Breast epithelium (tissue), 4 donors: Measurements from ENCODE around the gene HAGHL. TPM values are rescaled to one million over a fixed set of nuclear protein-coding genes. Genes with fewer than 3 reads are reported as not detected.

Source experiments
- DNase-seq, 2 donors: peaks; one replicate each; pipeline ENCODE4 v3.0.0-alpha.2; 2019; ENCODE audit warnings: low spot score in 2 of 2
- H3K27ac ChIP-seq, 2 donors: fragments of 200-600 bp; sonication (generic) in 1 of 2; one replicate each; pipeline ENCODE4 v1.5.1; 2016 to 2019; ENCODE audit warnings: mild to moderate bottlenecking in 1 of 2
- H3K27me3 ChIP-seq, 2 donors: fragments of 200-600 bp; sonication (generic) in 1 of 2; one replicate each; pipeline versions ENCODE4 v1.5.1 to v1.6.0; 2017 to 2019; ENCODE audit warnings: control low read depth in 1 of 2, mild to moderate bottlenecking in 1 of 2
- H3K36me3 ChIP-seq: fragments of 200-600 bp; one replicate; pipeline ENCODE4 v1.5.1; 2019
- H3K4me1 ChIP-seq, 2 donors: fragments of 200-600 bp; sonication (generic); one replicate each; pipeline ENCODE4 v1.5.1; 2016 to 2019; ENCODE audit warnings: control low read depth in 1 of 2
- H3K4me3 ChIP-seq, 3 donors: fragments of 200-600 bp; sonication (generic); 1 replicate in 2 of 3; 2 replicates in 1 of 3; pipeline ENCODE4 v1.5.1; 2016 to 2019; ENCODE audit warnings: mild to moderate bottlenecking in 3 of 3, moderate library complexity in 2 of 3
- H3K9me3 ChIP-seq, 2 donors: fragments of 200-600 bp; sonication (generic) in 1 of 2; one replicate each; pipeline ENCODE4 v1.5.1; 2016 to 2019; ENCODE audit warnings: control low read depth in 1 of 2
- POLR2A ChIP-seq: fragments of 450-650 bp; IDR thresholded peaks from one replicate; pipeline ENCODE4 v1.6.1; 2016; ENCODE audit warnings: antibody characterized with exemption, mild to moderate bottlenecking, moderate library complexity
- POLR2AphosphoS5 ChIP-seq, 3 donors: sonication (generic); formaldehyde crosslinking; IDR thresholded peaks; one replicate each; pipeline ENCODE4 v1.6.1; 2017; ENCODE audit warnings: antibody characterized with exemption in 3 of 3
- intact Hi-C: fragments of 100-400 bp; cut with DNase I; formaldehyde crosslinking; loops from one replicate; pipeline ENCODE4 v1.15.1; 2023; ENCODE audit warnings: low total_unique reads
- total RNA-seq, 3 donors: library from RNA; depleted of rRNA; stranded (reverse); fragments of >200 nt; gene quantifications; one replicate each; pipeline ENCODE4 v1.1.0, GENCODE V29; 2016
- TF ChIP-seq, protein P1 (sequence below), 3 donors: fragments of 450-650 bp; IDR thresholded peaks; one replicate each; pipeline ENCODE4 v1.5.1; 2016 to 2017; ENCODE audit warnings: antibody characterized with exemption in 3 of 3, mild to moderate bottlenecking in 3 of 3, moderate library complexity in 3 of 3

The HAGHL gene
- total RNA-seq, 3 donors from 2014 or later: 4.3 to 7.5 (median 5.1) TPM

DNA sequence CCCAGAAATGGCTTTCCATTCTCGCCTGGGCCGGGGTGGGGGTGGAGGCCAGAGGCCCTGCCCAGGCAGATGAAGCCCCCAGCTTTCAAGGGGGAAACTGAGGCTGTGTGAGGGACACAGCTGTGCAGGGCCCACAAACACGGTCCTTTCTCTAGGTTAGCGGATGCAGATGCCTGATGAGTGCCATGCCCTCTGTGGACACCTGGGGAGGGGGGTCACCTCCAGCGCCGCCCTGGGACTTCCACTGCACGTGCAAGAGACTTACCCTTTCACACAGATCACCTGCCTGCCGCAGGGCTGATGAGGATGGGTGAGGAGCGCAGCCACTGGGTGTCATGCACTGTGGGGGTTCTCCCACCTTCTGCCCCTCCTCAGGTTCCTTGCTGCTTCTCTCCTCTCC lies 8.5 kb upstream of the HAGHL start:
- peaks cover 14 to 24% of the 10 kb centered on the region in 2 donors for H3K4me1 ChIP-seq
- H3K36me3 ChIP-seq: no peaks in the 10 kb centered on the region
- no peaks in the 10 kb centered on the region for H3K27me3 ChIP-seq
- no peak overlapping the region for H3K27ac ChIP-seq
- H3K9me3 ChIP-seq: no peaks in the 10 kb centered on the region
- intact Hi-C loops: no loop called here
- TF ChIP-seq, protein P1, sequence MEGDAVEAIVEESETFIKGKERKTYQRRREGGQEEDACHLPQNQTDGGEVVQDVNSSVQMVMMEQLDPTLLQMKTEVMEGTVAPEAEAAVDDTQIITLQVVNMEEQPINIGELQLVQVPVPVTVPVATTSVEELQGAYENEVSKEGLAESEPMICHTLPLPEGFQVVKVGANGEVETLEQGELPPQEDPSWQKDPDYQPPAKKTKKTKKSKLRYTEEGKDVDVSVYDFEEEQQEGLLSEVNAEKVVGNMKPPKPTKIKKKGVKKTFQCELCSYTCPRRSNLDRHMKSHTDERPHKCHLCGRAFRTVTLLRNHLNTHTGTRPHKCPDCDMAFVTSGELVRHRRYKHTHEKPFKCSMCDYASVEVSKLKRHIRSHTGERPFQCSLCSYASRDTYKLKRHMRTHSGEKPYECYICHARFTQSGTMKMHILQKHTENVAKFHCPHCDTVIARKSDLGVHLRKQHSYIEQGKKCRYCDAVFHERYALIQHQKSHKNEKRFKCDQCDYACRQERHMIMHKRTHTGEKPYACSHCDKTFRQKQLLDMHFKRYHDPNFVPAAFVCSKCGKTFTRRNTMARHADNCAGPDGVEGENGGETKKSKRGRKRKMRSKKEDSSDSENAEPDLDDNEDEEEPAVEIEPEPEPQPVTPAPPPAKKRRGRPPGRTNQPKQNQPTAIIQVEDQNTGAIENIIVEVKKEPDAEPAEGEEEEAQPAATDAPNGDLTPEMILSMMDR (IDR thresholded peaks at IDR 0.05): no peak
- TF ChIP-seq POLR2AphosphoS5 (IDR thresholded peaks at IDR 0.05): no peak
- no peak for TF ChIP-seq POLR2A
- DNase-seq: no peak
- H3K4me3 ChIP-seq: no peak overlapping the region

DNA sequence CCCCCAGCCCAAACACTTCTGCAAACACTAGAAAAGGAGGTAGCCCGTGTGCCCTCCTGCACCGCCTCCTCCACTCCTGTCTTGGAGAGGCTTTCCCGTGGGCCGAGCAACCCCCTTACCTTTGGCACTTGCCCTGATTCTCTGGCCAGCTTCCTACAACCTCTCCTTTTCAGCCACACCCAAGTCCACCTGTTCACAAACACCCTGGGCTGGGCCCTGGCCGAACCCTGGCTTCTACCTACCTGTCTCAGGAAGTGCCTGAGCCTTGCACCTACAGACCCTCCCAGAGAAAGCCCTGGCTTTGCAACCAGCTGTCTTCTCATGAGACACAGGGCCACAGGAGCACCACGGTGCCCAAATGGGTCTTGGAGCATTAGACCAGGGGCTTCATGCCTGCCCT lies 8.0 kb upstream of the HAGHL start:
- no peak for DNase-seq
- no peaks in the 10 kb centered on the region for H3K27me3 ChIP-seq
- H3K4me1 ChIP-seq: peaks cover 14 to 24% of the 10 kb centered on the region in 2 donors
- no peaks in the 10 kb centered on the region for H3K9me3 ChIP-seq
- H3K36me3 ChIP-seq: no peaks in the 10 kb centered on the region
- H3K27ac ChIP-seq: no peak overlapping the region
- no peak overlapping the region for H3K4me3 ChIP-seq
- TF ChIP-seq, protein P1 (IDR thresholded peaks at IDR 0.05): no peak
- TF ChIP-seq POLR2AphosphoS5 (IDR thresholded peaks at IDR 0.05) (no peak), POLR2A (no peak)
- intact Hi-C loops: no loop called here

DNA sequence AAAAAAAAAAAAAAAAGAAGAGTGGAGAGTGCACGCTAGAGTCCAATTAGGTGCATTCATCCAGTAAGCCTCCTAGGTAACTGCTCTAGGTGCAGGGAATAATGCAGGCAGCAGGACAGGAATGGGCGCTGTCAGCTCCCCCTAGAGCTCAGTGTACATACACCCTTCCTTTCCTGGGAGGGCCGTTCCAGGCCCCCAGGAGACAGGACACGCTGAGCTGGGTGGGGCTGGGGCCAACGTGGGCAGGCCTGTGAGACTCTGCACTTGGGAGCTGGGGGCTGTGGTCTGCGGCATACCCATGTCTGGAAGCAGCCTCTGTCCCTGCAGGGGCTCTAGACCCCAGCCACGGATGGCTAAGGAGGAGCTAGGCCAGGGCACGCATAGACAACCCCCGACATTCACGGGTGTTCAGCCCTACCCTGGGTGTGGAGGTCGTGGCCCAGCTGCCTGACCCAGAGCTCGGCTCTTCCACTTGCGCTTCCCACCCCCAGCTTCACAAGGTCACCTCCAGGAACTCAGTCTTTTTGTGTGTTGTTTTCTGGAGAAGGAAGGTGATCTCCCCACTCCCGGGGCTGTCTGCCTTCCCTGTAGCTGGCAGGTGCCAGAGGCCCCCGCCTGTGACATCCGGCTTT lies 7.0 kb upstream of the HAGHL start:
- no peaks in the 10 kb centered on the region for H3K9me3 ChIP-seq
- no peak for DNase-seq
- H3K27ac ChIP-seq: peak overlapping the region; percentile 75 to 88
- peaks cover 14 to 24% of the 10 kb centered on the region in 2 donors for H3K4me1 ChIP-seq
- no peaks in the 10 kb centered on the region for H3K36me3 ChIP-seq
- peak overlapping the region; percentile 64 to 79 (median 76) for H3K4me3 ChIP-seq
- TF ChIP-seq, protein P1 (IDR thresholded peaks at IDR 0.05): no peak
- TF ChIP-seq POLR2A (no peak), POLR2AphosphoS5 (IDR thresholded peaks at IDR 0.05) (no peak)
- no peaks in the 10 kb centered on the region for H3K27me3 ChIP-seq
- intact Hi-C loops: no loop called here

DNA sequence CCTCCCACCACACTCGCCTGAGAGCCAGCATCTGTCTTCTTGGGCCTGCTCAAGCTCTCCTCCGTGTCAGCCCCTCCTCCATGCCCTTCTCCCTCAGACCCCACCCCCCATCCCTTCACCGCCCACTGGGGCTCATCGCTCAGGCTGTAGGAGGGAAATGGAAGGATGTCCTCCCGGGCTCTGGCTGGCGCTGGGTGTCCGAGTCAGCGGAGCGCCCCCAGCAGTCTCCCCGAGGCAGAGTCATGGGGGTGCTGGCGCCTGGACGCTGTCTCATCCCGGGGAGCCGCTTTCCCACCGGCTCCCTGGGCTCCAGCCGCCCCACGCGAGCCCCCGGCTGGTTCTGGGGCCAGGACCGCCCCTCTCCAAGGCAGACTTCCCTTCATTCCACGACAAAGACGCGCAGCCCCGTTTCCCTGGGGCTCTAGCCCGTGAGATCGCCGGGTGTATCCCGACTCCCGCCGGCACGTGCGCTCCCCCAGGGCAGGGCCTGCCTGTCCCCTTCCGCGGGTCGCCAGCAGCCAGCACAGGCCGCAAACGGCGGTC lies 6.4 kb upstream of the HAGHL start:
- H3K27me3 ChIP-seq: no peaks in the 10 kb centered on the region
- H3K9me3 ChIP-seq: no peaks in the 10 kb centered on the region
- no peak for DNase-seq
- H3K4me3 ChIP-seq: peak overlapping the region; percentile 64 to 79 (median 76)
- no peak for TF ChIP-seq POLR2AphosphoS5 (IDR thresholded peaks at IDR 0.05)
- TF ChIP-seq POLR2A: no peak
- TF ChIP-seq, protein P1 (IDR thresholded peaks at IDR 0.05): no peak
- H3K4me1 ChIP-seq: peaks cover 14 to 24% of the 10 kb centered on the region in 2 donors
- intact Hi-C loops: no loop called here
- H3K36me3 ChIP-seq: no peaks in the 10 kb centered on the region
- H3K27ac ChIP-seq: peak overlapping the region; percentile 75 to 88

DNA sequence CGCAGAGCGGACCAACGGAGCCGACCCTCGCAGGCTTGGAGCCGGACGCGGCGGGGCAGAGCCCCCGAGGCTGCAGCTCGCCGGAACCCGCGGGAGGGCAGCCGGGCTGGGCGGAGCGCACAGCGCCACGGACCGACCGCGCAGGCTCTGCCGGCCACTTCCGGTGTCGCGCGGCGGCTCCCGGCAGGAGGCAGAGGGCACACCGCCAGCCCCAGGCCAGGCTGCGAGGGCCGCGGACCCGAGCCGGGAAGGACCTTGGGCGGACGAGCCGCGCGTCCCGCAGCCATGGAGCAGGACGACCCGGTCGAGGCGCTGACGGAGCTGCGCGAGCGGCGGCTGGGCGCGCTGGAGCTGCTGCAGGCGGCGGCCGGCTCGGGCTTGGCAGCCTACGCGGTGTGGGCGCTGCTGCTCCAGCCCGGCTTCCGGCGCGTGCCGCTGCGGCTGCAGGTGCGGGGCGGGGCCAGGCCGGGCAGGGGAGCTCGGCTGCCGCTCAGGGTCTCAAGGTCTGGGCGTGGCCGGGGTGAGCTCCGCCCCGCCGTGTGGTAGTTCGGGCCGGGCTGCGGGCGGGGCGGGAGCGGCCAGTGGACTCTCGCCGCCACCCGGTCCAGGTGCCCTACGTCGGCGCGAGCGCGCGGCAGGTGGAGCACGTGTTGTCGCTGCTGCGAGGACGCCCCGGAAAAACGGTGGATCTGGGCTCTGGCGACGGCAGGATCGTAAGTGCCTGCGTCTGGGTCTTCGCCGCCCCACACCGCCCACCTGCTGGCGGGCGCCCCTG lies 5.7 kb upstream of the HAGHL start, which contains the start of gene ANTKMT:
Gene ANTKMT, plus strand, starts transcription at position 157 of the 775 bp plus-strand sequence. Its CDS starts 129 bp downstream, at position 286.
- Histone ChIP-seq H3K4me3 (peak within 1 kb of the TSS; percentile 64 to 79 (median 76)), H3K27me3 (no peaks in the 10 kb centered on the region), H3K36me3 (no peaks in the 10 kb centered on the region), H3K4me1 (peaks cover 14 to 19% of the 10 kb centered on the region in 2 donors), H3K27ac (peak within 1 kb of the TSS; percentile 75 to 88), H3K9me3 (no peaks in the 10 kb centered on the region)
- intact Hi-C loops: no loop called here
- TF ChIP-seq POLR2A: no peak
- TF ChIP-seq, protein P1 (IDR thresholded peaks at IDR 0.05): no peak
- TF ChIP-seq POLR2AphosphoS5 (IDR thresholded peaks at IDR 0.05): no peak
- peak; percentile 74 to 76 for DNase-seq
